HT1080 (cell line): ENCODE measurements around the gene NANS. TPM values are rescaled to one million over a fixed set of nuclear protein-coding genes. Genes with fewer than 3 reads are reported as not detected.
"Not testable (repeated sequence)": the region's sequence is repeated elsewhere in the genome, so short reads cannot be mapped to it uniquely, and the experiment has no call there.

ENCODE experiments used
- DNase-seq: peaks from one replicate; pipeline ENCODE4 v3.0.0-alpha.2; 2015; ENCODE audit warnings: low read depth
- polyA plus RNA-seq, 2 experiments: library from polyadenylated mRNA; depleted of rRNA; stranded (reverse); fragments of >200 nt; gene quantifications; 2 replicates each; pipeline ENCODE4 v1.2.3, GENCODE V29; 2015
- total RNA-seq: library from RNA; depleted of rRNA; stranded (reverse); fragments of >200 nt; shearing (Covaris generic); gene quantifications from 2 replicates; pipeline ENCODE4 v1.2.3, GENCODE V29; 2014; rRNA removed

The NANS gene, protein sequence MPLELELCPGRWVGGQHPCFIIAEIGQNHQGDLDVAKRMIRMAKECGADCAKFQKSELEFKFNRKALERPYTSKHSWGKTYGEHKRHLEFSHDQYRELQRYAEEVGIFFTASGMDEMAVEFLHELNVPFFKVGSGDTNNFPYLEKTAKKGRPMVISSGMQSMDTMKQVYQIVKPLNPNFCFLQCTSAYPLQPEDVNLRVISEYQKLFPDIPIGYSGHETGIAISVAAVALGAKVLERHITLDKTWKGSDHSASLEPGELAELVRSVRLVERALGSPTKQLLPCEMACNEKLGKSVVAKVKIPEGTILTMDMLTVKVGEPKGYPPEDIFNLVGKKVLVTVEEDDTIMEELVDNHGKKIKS
- total RNA-seq: 92.2 and 93.3 TPM in 2 replicates
- polyA plus RNA-seq (2015; cell fraction: cytosol; rRNA removed): 59.2 and 68.4 TPM in 2 replicates
- polyA plus RNA-seq (2015; cell fraction: nucleus; rRNA removed): 45.9 and 50.4 TPM in 2 replicates

- peak; percentile 98 for DNase-seq
Measured at GRCh38 chr9:98056269-98057137, at the start of gene NANS. Gene NANS (plus strand): TSS chr9:98056732. CDS start chr9:98056809, 77 bp downstream.

DNA sequence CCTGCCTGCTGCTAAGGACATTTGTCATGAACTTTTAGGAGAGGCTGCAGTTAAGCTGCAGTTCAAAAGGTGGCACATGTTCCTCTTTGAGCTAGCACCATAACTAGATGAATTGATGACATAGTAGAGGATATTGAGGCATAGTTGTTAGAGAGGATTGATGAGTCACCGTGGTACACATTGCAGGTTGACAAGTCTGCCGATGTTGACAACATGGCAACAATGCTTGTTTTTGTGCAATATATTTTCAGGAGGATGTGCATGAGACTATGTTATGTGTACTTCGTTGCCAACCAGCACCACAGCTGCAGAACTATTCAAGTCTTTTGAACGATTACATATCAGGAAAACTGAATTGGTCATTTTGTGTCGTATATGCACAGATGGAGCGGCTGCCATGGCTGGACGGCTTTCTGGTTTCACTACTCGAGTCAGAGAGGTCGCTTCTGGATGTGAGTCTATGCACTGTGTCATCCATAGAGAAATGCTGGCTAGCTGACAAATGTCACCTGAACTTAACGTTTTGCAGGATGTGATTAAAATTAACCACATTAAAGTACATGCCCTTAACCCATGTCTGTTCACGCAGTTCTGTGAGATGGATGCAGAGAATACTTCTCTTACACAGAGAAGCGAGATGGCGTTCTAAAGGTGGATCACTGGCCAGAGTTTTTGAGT, 49.1 kb upstream of the NANS start:
- peak; percentile 17 for DNase-seq

DNA sequence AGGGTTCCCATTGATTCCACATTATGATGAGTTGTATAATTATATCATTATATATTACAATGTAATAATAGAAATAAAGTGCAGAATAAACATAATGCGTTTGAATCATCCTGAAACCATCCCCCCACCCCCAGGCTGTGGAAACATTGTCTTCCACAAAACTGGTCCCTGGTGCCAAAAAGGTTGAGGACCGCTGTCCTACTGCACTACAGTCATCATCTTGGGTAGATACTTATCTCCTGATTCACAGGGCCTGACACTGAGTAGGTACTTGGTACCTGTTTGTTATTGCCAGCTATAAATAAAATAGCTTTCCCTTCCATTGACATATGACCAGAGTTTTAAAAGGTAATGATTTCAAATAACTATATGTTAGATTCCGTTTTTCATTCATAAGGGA, 47.8 kb upstream of the NANS start:
- DNase-seq: no peak

DNA sequence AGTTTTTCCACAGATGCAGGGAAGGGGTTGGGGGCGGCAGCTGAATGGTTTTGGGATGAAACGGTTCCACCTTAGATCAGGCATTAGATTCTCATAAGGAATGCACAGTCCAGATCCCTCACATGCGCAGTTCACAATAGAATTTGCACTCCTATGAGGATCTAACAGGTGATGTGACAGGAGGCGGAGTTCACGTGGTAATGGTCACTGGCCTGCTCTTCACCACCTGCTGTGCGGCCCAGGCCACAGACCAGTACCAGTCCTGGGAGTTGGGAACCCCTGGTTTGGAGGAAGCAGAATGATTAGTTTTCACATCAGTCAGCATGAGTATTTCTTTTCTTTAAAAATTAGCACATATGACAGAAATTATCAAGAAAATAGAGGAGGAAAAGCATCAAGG, 47.1 kb upstream of the NANS start:
- DNase-seq: no peak

GRCh38 chr9:98009936-98010335, 46.6 kb upstream of the NANS start:
- DNase-seq: peak; percentile 70

GRCh38 chr9:98010445-98010844, 46.1 kb upstream of the NANS start:
- peak; percentile 80 for DNase-seq

DNA sequence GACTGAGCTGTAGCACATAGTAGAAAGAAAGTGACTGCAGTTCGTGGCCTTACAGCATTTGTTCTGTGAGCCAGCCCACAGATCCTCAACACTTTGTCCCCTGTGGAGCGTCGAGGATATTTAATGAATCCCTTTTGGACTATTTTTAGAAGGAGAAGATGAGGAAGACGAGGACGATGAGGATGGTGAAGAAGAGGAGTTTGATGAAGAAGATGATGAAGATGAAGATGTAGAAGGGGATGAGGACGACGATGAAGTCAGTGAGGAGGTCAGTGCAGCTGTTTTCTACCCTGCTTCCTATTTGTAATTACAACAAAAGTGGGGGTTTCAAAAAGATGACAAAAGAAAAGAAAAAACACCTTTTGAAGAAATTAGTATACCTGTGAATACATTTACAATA, 45.4 kb upstream of the NANS start:
- DNase-seq: no peak

DNA sequence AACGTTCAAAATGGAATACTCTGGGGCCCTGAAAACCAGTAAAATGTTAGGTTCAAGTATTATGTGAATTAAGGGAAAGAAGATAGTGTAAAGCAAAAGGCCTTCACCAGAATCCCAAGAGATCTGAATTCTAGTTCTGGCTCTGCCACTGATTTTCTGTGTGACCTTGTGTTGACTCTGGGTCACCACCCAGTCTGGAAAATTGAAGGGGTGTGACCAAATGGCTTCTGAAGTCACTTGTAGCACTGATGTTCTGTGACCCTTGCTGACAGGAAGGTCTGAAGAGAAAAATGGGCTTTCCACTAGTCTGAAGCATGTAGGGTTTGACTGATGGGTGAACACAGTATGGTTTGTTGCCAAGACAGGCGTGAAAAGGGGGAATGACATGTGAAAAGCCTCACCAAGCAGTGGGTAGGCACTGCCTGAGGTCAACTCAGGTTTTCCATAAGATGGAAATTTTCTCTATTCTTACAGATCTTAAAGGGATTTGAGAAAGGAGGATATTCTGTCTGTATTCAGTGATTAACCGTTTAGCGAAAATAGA, 40.3 kb upstream of the NANS start:
- no peak for DNase-seq

DNA sequence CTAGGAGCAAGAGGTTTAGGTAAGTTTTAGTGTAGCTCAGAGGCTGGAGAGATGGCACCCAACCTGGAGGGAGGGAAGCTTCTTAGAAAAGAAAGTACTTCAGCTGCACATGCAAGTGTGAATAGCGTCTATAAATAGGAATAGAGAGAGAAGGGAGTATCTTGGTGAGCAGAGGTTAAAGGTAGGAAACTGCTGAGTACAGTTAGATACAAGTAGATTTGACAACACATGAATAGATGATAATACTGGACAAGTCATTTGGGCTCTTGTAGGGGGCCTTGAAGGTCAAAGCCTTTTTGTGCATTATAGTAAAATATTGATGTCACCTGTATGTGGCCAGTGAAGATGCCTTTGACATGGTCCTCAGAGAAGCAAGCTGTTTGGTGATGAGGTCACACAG, 39.2 kb upstream of the NANS start:
- no peak for DNase-seq

DNA sequence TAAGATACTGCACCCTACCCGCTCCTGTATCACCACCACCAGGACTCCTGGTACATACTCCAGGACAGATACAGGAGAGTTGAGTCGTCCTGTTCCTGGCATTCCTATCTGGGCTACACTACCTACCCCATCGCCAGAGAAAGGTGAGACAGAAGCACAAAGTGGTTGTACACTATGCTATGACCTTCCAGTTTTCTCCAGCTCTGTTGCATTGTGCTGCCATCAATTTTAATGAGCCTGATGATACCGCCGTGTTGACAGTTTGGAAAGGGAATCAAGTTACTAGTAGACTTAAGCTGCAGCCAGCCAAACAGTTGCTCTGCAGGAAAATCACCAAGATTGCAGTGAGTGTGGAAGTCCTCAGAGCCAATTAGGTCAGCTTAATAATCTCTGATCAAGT, 38.2 kb upstream of the NANS start:
- no peak for DNase-seq

DNA sequence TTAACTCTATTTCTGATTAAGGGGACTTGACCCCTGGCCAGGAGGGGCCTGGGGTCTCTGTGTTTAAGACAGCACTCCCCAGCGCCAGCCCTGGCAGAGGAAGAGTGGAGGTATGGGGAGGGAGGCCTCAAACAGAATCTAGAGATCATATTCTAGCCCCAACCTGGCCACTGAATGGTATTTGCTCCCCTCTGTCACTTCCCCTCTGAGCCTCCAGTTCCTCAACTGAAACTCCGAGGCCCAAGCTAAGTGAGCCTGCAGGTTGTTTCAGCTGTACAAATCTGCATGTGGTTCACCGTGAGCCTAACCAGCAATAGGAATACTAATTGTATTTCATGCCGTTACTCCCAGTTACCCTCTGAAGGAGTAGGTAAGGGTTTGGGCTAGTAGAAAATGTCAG, 37.4 kb upstream of the NANS start:
- DNase-seq: no peak

DNA sequence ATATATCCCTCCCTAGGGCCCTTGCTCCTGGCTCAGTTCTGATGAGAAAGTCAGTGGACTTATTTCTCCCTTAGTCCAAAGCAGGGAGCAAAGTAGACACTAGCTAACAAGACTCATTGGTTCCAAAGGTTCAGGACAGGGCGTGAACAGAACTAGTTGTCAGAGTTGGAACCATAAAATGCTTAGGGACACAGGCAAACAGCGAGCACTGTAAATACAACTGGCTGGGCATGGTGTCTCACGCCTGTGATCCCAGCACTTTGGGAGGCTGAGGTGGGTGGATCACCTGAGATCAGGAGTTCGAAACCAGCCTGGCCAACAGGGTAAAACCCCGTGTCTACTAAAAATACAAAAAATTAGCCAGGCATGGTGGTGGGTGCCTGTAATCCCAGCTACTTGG, 36.7 kb upstream of the NANS start:
- DNase-seq: not testable (repeated sequence)

GRCh38 chr9:98020476-98021145, 35.9 kb upstream of the NANS start:
- DNase-seq: no peak

DNA sequence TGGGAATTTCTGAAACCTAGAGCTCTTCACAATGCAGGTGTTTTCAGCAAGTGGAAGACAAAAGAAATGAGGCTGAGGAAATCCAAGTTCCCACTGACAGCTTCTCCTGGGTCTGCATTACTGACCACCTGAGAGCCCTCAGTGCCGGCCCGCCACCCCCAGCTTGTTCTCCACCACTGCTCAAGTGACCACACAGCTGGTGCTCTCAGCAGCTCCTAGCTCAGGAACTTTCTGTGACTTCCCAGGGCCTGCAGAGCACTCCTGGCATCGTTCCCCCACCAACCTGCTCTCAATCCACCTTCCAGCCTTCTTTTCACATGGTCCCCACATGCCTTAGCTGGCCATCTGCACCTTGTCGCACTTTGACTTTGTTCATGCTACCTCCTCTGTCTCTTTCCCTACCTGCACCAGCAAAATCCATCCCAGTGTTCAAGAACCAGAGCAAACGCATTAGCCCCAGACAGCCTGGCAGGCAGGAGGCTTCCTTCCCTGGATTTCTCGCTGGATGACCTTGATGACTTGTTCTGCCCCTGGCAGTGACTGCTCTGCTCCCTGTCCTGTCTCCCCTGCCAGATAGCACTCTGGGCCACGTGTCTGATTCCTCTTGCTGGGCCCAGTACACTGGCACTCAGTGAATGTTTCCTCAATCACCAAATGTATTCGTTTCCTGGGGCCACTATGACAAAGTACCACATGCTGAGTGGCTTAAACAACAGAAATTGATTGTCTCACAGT, 35.1 kb upstream of the NANS start:
- DNase-seq: no peak

GRCh38 chr9:98022447-98022846, 34.1 kb upstream of the NANS start:
- DNase-seq: peak; percentile 74

GRCh38 chr9:98024702-98025101, 31.8 kb upstream of the NANS start:
- no peak for DNase-seq

DNA sequence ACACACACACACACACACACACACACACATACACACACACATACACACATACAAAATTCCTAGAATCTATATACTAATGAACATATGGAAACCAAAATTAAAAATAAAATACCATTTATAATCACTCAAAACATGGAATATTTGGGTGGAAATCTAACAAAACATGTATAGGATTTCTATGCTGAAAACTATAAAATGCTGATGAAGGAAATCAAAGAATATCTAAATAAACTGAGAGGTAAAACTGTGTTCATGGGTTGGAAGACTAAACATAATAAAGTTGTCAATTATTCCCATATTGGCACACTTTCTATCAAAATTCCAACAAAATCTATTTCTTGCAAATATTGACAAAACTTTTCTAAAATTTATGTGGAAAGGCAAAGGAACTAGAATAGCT, 25.4 kb upstream of the NANS start:
- no peak for DNase-seq

- peak; percentile 70 for DNase-seq
Measured at GRCh38 chr9:98031935-98032334, 24.6 kb upstream of the NANS start.

- DNase-seq: peak; percentile 40
Measured at GRCh38 chr9:98034593-98035546, 21.7 kb upstream of the NANS start.
